HepG2 (cell line): ENCODE measurements around the gene ZFPM1.

Source experiments
- ATF1 ChIP-seq: IDR thresholded peaks from 2 replicates; pipeline ENCODE4 v1.6.1; 2016; ENCODE audit warnings: mild to moderate bottlenecking, control low read depth
- TCF12 ChIP-seq, 2 experiments: fragments of 450-650 bp in 1 of 2; sonication (generic) in 1 of 2; formaldehyde crosslinking in 1 of 2; IDR thresholded peaks; 2 replicates each; pipeline versions ENCODE4 v1.6.1 to v1.8.0; 2017 to 2022; ENCODE audit warnings: antibody characterized with exemption in 1 of 2, mild to moderate bottlenecking in 1 of 2, missing genetic modification reagents in 1 of 2, moderate library complexity in 1 of 2

DNA sequence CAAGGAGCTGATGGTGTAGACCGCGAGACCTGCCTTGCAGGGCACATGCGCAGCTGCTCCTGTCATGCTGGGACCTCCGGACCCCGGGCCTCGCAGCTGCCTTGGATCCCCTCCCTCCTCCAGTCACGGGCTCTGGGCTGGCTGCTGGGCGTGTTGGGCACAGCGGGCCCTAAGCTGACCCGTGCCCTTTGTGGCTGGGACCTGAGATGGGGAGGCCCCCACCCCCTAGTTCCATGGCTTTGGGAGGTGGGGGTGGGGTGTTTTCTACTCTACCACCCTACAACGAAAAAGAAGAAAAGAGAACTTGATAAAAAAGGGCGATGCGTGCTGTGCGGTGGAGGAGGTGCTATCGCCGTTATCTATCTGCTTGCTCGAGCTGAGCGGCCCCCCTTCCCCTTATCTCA is 14.5 kb downstream of the ZFPM1 start:
- TF ChIP-seq TCF12 (IDR thresholded peaks at IDR 0.05) (no peak), TCF12 (CRISPR knock-in tag; IDR thresholded peaks at IDR 0.05) (no peak), ATF1 (CRISPR knock-in tag) (no peak)
